Activated CD8-positive, alpha-beta T cell treated with anti-CD3 and anti-CD28 coated beads for 36 hours (primary cell): ENCODE data around the gene GPR139. TPM values are rescaled to one million over a fixed set of nuclear protein-coding genes. Genes with fewer than 3 reads are reported as not detected.

Experiments used
- ATAC-seq: fragments of 200-7000 bp; cut with Tn5 transposase; one replicate; pipeline ENCODE4 v1.10.0; 2021; ENCODE audit warnings: mild to moderate bottlenecking, moderate library complexity
- CTCF ChIA-PET: fragments of 350-600 bp; sonication (Branson Sonifier 250); formaldehyde crosslinking; loops from one replicate; lab custom pipeline; 2021; ENCODE audit warnings: antibody characterized with exemption; lab: Charles Lee
- POLR2A ChIA-PET: fragments of 350-600 bp; sonication (Branson Sonifier 250); formaldehyde crosslinking; loops from one replicate; lab custom pipeline; 2021; ENCODE audit warnings: antibody characterized with exemption; lab: Charles Lee
- DNase-seq: peaks from one replicate; pipeline ENCODE4 v3.0.0-alpha.2; 2020
- H3K27ac Mint-ChIP-seq: one replicate; pipeline ENCODE4 v1.8.0; 2021; ENCODE audit warnings: mild to moderate bottlenecking, mixed read lengths
- H3K27me3 Mint-ChIP-seq: one replicate; pipeline ENCODE4 v1.8.0; 2021; ENCODE audit warnings: mixed read lengths
- H3K36me3 Mint-ChIP-seq: one replicate; pipeline ENCODE4 v1.8.0; 2021; ENCODE audit warnings: low read depth, mixed read lengths
- H3K4me1 Mint-ChIP-seq: one replicate; pipeline ENCODE4 v1.8.0; 2021; ENCODE audit warnings: low read depth, mixed read lengths
- H3K4me3 Mint-ChIP-seq: one replicate; pipeline ENCODE4 v1.8.0; 2021; ENCODE audit warnings: mild to moderate bottlenecking, moderate library complexity, mixed read lengths
- H3K9me3 Mint-ChIP-seq: one replicate; pipeline ENCODE4 v1.8.0; 2021; ENCODE audit warnings: mixed read lengths
- CTCF ChIP-seq: fragments of 200-600 bp; IDR thresholded peaks from one replicate; pipeline ENCODE4 v1.8.0; 2022; ENCODE audit warnings: antibody characterized with exemption, mild to moderate bottlenecking
- intact Hi-C: fragments of 100-400 bp; cut with micrococcal nuclease; formaldehyde crosslinking; loops from one replicate; pipeline ENCODE4 v1.10.0; 2022
- total RNA-seq, 2 experiments: library from RNA; stranded (reverse); gene quantifications; one replicate each; pipeline ENCODE4 v1.2.3, GENCODE V29; 2021

The GPR139 gene
- total RNA-seq, 2 experiments from 2014 or later = not detected

GRCh38 chr16:20074099-20074991, 655 bp upstream of the GPR139 start:
- H3K9me3 Mint-ChIP-seq = no peaks in the 10 kb centered on the region
- ATAC-seq (no peak), DNase-seq (no peak)
- H3K4me1 Mint-ChIP-seq = no peaks in the 10 kb centered on the region
- no peak overlapping the region for H3K4me3 Mint-ChIP-seq
- peaks cover 26% of the 10 kb centered on the region for H3K27me3 Mint-ChIP-seq
- H3K36me3 Mint-ChIP-seq = no peaks in the 10 kb centered on the region
- POLR2A ChIA-PET = no interaction called here
- H3K27ac Mint-ChIP-seq = no peak overlapping the region
- TF ChIP-seq CTCF = no peak
- CTCF ChIA-PET = no interaction called here
- intact Hi-C loops = no loop called here

DNA sequence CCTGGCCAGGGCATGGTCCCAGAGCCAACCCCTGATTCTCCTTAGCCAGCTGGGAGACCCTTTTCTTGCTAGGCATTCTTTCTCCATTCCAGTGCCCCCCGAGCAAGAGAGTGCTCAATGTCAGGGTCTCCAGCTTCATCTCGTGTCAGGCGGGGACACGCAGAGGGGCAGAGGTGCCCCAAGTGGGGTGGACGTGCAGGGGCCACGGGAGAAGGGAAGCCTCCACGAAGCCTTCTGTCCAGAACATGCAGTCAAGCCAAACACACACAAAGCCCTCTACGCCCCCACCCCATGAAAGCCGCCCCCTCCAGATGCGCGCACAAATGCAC, 852 bp downstream of the GPR139 start:
- DNase-seq = no peak
- H3K27ac Mint-ChIP-seq = no peak overlapping the region
- no peaks in the 10 kb centered on the region for H3K4me1 Mint-ChIP-seq
- ChIA-PET CTCF (interaction anchor here (1.4 kb wide), 1 partner anchor 165 kb away, joined by 5 read pairs; no protein-coding TSS in a partner anchor), POLR2A (interaction anchor here (1.1 kb wide), 1 partner anchor 10 kb away, joined by 3 read pairs; no protein-coding TSS in a partner anchor)
- no peaks in the 10 kb centered on the region for H3K36me3 Mint-ChIP-seq
- no peak for TF ChIP-seq CTCF
- peaks cover 4% of the 10 kb centered on the region for H3K9me3 Mint-ChIP-seq
- intact Hi-C loops = no loop called here
- peaks cover 22% of the 10 kb centered on the region for H3K27me3 Mint-ChIP-seq
- no peak for ATAC-seq
- no peak overlapping the region for H3K4me3 Mint-ChIP-seq

GRCh38 chr16:20072146-20072873, 1.4 kb downstream of the GPR139 start:
- no peak for ATAC-seq

DNA sequence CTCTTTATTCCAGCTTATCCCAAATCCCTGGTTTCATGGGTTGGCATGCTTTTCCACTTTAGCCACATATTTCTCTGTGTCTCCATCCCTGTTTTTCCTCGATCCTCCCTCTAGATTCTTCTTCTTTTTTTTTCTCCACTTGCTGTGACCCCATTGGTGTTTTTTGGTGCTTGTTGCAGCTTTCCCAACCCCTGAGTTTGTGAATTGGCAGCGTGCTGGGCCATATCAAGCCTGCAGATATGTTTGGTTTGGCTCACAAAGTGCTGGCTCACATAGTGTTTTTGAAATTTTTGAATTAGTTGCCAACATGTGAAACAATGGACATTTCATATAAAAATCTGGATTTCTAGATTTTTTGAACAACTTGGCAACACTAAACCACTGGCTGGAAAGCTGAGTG, 8.8 kb downstream of the GPR139 start:
- no peak overlapping the region for H3K27ac Mint-ChIP-seq
- DNase-seq (no peak), ATAC-seq (no peak)
- no peaks in the 10 kb centered on the region for H3K4me1 Mint-ChIP-seq
- CTCF ChIA-PET = no interaction called here
- intact Hi-C loops = no loop called here
- peaks cover 6% of the 10 kb centered on the region for H3K9me3 Mint-ChIP-seq
- no peaks in the 10 kb centered on the region for H3K36me3 Mint-ChIP-seq
- no peak overlapping the region for H3K4me3 Mint-ChIP-seq
- peaks cover 4% of the 10 kb centered on the region for H3K27me3 Mint-ChIP-seq
- POLR2A ChIA-PET = no interaction called here
- no peak for TF ChIP-seq CTCF

More at GRCh38 chr16:20072146-20072873, 1.4 kb downstream of the GPR139 start:
- no peaks in the 10 kb centered on the region for H3K36me3 Mint-ChIP-seq
- DNase-seq = no peak
- no peak overlapping the region for H3K4me3 Mint-ChIP-seq
- POLR2A ChIA-PET = interaction anchor here (1.1 kb wide), 1 partner anchor 9 kb away, joined by 3 read pairs; no protein-coding TSS in a partner anchor
- no peak overlapping the region for H3K27ac Mint-ChIP-seq
- TF ChIP-seq CTCF = no peak
- H3K27me3 Mint-ChIP-seq = peaks cover 22% of the 10 kb centered on the region
- H3K4me1 Mint-ChIP-seq = no peaks in the 10 kb centered on the region
- intact Hi-C loops = no loop called here
- H3K9me3 Mint-ChIP-seq = peaks cover 6% of the 10 kb centered on the region
- CTCF ChIA-PET = interaction anchor here (1.4 kb wide), 1 partner anchor 165 kb away, joined by 5 read pairs; no protein-coding TSS in a partner anchor

DNA sequence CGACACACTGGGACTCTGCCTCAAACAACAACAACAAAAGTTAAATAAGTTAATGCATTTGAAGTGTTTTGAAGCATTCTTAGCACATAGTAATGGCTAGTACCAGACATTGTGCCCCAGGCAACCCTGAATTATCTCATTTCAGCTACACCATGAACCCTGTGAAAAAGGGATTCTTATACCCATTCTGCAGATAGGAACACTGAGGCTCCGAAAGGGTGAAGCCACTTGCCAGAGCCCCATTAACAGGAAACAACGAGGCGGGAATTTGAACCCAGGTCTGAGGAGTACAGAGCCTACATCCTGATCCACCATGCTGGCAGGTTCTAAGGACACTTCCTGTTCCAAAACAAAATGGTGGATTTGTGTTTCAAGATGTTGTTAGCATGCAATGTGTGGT, 9.2 kb downstream of the GPR139 start:
- no peak overlapping the region for H3K27ac Mint-ChIP-seq
- H3K4me1 Mint-ChIP-seq = no peaks in the 10 kb centered on the region
- H3K36me3 Mint-ChIP-seq = no peaks in the 10 kb centered on the region
- TF ChIP-seq CTCF = no peak
- CTCF ChIA-PET = no interaction called here
- peaks cover 4% of the 10 kb centered on the region for H3K27me3 Mint-ChIP-seq
- ATAC-seq (no peak), DNase-seq (no peak)
- POLR2A ChIA-PET = no interaction called here
- intact Hi-C loops = no loop called here
- peaks cover 6% of the 10 kb centered on the region for H3K9me3 Mint-ChIP-seq
- H3K4me3 Mint-ChIP-seq = no peak overlapping the region
